ENCODE results near the gene MYZAP. TPM values are rescaled to one million over a fixed set of nuclear protein-coding genes. Genes with fewer than 3 reads are reported as not detected.
"Not testable (repeated sequence)": the region's sequence is repeated elsewhere in the genome, so short reads cannot be mapped to it uniquely, and the experiment has no call there.

MYZAP gene
- total RNA-seq, 1 experiment from 2014 or later: not detected

DNA sequence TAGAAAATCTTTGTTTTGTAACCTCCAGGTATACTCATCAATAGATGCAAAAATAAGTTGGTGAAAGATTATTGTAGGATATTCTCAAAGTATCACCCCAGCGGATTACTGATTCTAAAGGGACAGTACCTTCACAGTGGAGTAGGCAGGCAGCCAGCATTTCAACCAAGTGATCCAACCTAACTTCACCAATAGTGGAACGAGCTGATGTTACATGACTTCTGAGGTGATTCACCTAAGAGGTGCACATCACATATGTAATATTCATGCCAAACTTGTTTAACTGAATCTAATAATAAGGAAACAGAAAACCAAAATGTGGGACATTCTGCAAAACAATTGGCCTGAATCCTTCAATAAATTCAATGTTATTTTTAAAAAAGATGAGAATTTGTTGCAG lies 14.3 kb downstream of the MYZAP start:
- Histone ChIP-seq H3K27me3 (replicated peaks) (no peaks in the 10 kb centered on the region), H3K36me3 (no peaks in the 10 kb centered on the region), H3K27ac (no peak overlapping the region), H3K9me3 (replicated peaks) (no peaks in the 10 kb centered on the region), H3K4me1 (replicated peaks) (peaks cover 6% of the 10 kb centered on the region), H3K4me3 (no peak overlapping the region)
- DNase-seq (ENCODE audit: low read depth in 1 of 2, low spot score in 2 of 2): no peak

DNA sequence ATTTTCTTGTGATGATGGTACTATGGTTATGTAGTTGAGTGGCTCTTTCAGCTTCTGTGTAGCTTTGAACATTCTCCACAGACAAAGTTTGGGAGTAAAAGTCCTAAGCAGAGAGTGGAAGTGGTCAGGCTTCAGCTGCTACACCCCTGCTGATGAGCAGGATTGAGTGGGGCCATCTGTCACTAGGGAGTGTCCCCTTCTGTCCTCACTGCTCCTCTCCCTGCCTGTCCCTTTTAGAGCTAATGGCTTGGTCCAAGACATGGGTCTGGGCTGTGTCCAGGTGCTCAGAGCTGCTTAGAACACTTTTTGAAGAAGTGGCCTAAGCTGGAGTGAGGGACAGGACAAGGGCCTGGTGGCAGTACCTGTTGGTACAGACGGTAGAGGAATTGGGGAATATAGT lies 15.1 kb downstream of the MYZAP start:
- DNase-seq (ENCODE audit: low read depth in 1 of 2, low spot score in 2 of 2): no peak

DNA sequence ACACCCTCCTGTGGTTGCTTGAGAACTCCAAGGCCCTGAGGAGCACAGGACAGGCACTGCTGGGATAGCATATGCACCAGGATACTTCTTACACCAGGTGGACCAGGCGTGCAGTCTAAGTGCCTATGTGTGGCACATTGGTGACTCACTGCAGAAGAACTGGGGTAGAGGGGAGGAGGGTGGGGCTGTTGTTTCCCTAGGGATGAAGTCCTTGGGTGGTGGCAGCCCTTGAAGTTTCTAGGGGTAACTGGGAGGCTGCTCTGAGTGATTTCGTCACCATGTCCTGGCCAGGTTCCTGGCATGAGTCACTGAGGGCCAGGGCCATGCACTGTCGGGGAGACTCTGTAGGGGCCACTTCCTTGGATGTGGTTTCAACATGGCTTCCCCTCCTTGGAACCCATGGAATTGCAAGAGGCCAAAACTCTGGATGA lies 15.9 kb downstream of the MYZAP start:
- no peak overlapping the region for H3K27ac ChIP-seq
- H3K27me3 ChIP-seq (replicated peaks): no peaks in the 10 kb centered on the region
- peak; percentile 14 to 49 for DNase-seq (ENCODE audit: low read depth in 1 of 2, low spot score in 2 of 2)
- no peaks in the 10 kb centered on the region for H3K9me3 ChIP-seq (replicated peaks)
- no peaks in the 10 kb centered on the region for H3K36me3 ChIP-seq
- H3K4me3 ChIP-seq: no peak overlapping the region
- H3K4me1 ChIP-seq (replicated peaks): peaks cover 6% of the 10 kb centered on the region

More for the DNA sequence above, 15.1 kb downstream of the MYZAP start:
- Histone ChIP-seq H3K27me3 (replicated peaks) (no peaks in the 10 kb centered on the region), H3K27ac (no peak overlapping the region), H3K4me3 (no peak overlapping the region), H3K36me3 (no peaks in the 10 kb centered on the region), H3K9me3 (replicated peaks) (no peaks in the 10 kb centered on the region), H3K4me1 (replicated peaks) (peaks cover 6% of the 10 kb centered on the region)

DNA sequence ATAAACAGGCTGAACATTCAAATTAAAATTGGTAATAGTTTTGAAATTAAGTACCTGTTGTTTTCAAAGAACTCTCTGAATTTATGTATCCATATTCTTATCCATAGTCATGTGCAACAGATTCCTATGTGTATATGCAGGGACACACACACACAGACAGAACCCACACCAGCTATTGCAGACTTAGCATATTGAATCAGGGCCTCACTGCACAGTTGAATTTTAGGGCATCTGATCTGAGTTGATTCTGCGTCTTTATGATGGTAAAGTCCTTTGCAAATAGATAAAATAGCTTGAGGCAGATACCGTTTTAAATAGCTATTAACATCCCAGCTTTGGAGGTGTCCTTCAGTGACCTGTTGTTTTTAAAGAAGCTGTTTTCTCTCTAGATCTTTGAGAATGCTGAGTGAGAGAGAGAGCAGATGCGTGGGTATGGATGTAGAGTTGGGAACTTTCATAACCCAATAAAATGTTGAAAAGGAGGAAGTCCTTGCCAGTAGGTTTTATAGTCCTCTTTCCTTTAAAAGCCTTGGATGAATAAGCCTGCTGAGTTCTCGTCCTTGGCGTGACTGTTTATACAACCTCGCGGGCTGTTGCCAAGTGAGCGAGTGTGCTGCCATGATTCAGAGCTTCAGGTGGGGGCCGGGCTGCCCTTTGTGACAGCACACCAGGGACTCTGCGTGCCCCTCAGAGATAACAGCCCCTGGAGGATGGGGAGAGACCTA lies 18.3 kb downstream of the MYZAP start:
- Histone ChIP-seq H3K36me3 (no peaks in the 10 kb centered on the region), H3K4me1 (replicated peaks) (peaks cover 6% of the 10 kb centered on the region), H3K27me3 (replicated peaks) (no peaks in the 10 kb centered on the region), H3K9me3 (replicated peaks) (no peaks in the 10 kb centered on the region), H3K4me3 (no peak overlapping the region), H3K27ac (no peak overlapping the region)
- DNase-seq (ENCODE audit: low read depth in 1 of 2, low spot score in 2 of 2): peak in 1 of 2 experiments; percentile 47

DNA sequence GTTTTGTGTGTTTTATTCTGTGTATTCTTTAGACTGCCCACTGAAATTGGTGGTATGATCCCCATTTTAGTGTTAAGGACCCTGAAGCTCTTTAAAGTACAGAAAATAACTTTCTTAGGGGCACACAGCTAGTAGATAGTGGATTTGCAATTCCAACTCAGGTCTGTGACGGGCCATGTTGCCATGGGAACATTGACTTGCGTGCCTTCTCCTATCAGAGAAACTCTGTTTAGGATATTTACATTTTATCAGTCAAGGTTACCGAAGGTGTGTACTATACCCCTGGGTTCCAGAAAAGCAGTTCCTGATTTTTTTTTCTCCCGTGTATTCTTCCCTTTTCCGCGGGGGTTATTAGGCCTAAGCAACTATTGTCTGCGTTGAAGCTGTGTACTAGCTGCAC lies 19.4 kb downstream of the MYZAP start:
- H3K4me3 ChIP-seq: no peak overlapping the region

DNA sequence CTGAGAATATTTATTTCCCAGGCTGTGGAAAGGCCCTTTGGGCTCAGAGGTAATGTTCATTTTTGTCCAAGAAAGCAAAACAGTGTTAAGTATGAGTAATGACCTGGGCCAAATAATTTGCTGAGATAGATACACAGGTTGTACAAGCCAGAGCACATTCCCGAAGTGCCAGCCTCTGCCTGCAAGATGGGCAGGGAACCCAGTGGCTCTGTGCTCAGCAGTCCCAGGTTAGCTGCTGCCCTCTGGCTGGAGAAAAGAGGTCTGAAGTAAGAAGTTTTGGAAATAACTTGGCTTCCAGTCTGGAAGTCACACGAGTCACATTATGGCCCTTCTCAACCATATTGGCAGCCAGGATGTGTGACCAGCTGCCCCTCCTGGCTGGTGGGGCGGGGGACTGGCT lies 20.2 kb downstream of the MYZAP start:
- H3K36me3 ChIP-seq: no peaks in the 10 kb centered on the region
- H3K4me3 ChIP-seq: no peak overlapping the region
- no peaks in the 10 kb centered on the region for H3K27me3 ChIP-seq (replicated peaks)
- peaks cover 6% of the 10 kb centered on the region for H3K4me1 ChIP-seq (replicated peaks)
- H3K9me3 ChIP-seq (replicated peaks): no peaks in the 10 kb centered on the region
- no peak for DNase-seq (ENCODE audit: low read depth in 1 of 2, low spot score in 2 of 2)
- H3K27ac ChIP-seq: no peak overlapping the region

More for the DNA sequence above, 19.4 kb downstream of the MYZAP start:
- Histone ChIP-seq H3K36me3 (no peaks in the 10 kb centered on the region), H3K27me3 (replicated peaks) (no peaks in the 10 kb centered on the region), H3K4me1 (replicated peaks) (peaks cover 6% of the 10 kb centered on the region), H3K9me3 (replicated peaks) (no peaks in the 10 kb centered on the region), H3K27ac (no peak overlapping the region)
- DNase-seq (ENCODE audit: low read depth in 1 of 2, low spot score in 2 of 2): no peak

DNA sequence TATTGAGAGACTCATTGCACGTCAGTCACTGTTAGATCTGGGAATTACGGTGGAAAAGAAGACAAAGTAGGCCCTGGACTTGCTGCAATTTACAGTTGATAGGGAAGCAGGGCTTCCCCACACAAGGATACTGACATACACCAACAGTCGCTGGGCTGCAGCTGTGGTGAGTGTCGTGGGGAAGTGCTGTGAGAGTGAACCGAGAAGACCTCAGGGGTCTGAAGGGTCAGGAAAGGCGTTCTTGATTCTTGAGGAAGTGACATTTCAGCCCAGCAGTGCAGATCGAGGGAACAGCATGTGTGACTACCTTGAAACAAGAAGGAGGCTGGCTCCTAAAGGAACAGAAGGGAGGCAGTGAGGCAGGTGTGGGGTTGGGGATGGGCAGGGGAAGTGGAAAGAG lies 22.5 kb downstream of the MYZAP start:
- Histone ChIP-seq H3K4me1 (replicated peaks) (no peaks in the 10 kb centered on the region), H3K36me3 (no peaks in the 10 kb centered on the region), H3K4me3 (no peak overlapping the region), H3K27ac (no peak overlapping the region), H3K9me3 (replicated peaks) (no peaks in the 10 kb centered on the region), H3K27me3 (replicated peaks) (no peaks in the 10 kb centered on the region)
- no peak for DNase-seq (ENCODE audit: low read depth in 1 of 2, low spot score in 2 of 2)

DNA sequence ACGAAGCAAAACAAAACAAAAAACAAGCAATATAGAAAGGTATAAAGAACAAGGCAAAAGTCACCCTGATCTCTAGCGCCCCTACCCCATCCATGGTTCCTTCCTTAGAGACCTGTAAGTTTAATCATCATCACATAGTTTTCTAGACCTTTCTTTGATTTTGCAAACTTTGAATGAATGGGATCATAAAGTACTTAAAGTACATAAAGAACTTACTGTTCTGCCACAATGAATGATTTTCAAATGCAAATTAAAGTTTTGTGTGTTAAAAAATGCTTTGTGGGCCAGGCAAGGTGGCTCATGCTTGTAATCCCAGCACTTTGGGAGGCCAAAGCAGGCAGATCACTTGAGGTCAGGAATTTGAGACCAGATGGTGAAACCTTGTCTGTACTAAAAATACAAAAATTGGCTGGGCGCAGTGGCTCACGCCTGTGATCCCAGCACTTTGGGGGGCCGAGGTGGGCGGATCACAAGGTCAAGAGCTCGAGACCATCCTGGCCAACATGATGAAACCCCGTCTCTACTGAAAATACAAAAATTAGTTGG lies 24.3 kb downstream of the MYZAP start:
- not testable (repeated sequence) for H3K27me3 ChIP-seq (replicated peaks); DNase-seq (ENCODE audit: low read depth in 1 of 2, low spot score in 2 of 2); H3K4me3 ChIP-seq; H3K9me3 ChIP-seq (replicated peaks); H3K4me1 ChIP-seq (replicated peaks); H3K36me3 ChIP-seq; H3K27ac ChIP-seq

DNA sequence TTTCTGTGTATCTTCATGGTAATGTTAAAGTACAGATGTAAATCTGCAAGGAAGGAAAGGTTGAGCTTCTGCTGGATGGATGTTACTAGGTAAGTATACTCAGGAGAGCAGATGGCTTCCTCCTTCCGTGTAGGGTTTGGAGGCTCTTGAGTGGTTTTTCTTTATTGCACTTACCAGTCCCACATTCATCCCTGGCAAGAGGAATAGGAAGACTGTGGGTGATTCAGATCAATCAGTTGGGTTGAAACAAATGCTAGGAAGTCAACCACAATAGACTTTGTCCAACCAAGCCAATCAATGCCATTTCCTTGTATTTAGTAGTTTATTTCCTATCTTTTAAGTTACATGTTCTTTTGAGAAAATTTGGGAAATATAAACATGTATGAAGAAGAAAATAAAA lies 26.6 kb downstream of the MYZAP start:
- no peak for DNase-seq (ENCODE audit: low read depth in 1 of 2, low spot score in 2 of 2)
- Histone ChIP-seq H3K36me3 (no peaks in the 10 kb centered on the region), H3K9me3 (replicated peaks) (no peaks in the 10 kb centered on the region), H3K27ac (no peak overlapping the region), H3K4me1 (replicated peaks) (no peaks in the 10 kb centered on the region), H3K4me3 (no peak overlapping the region), H3K27me3 (replicated peaks) (peaks cover 3% of the 10 kb centered on the region; the same call in 1 of the 2 replicates)

DNA sequence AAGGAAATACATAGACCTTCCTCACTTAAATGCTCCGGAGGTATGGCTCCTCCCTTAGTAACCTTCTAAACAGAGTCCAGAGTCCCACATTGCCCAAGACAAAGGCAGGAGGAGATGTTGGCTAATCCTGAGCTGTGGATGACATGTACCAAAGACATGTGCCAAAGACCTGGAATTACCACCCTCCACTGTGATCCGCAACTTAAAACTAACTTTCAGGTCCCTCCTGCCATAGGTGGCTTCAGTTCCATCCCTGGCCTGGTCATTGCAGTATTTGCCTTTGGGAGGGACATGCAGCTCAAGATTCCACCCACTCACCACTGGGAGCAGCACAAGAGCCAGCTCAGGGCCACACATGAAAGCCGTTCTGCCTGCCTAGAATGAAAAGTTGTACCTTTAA lies 28.0 kb downstream of the MYZAP start:
- Histone ChIP-seq H3K27me3 (replicated peaks) (peaks cover 3% of the 10 kb centered on the region), H3K4me1 (replicated peaks) (no peaks in the 10 kb centered on the region), H3K4me3 (no peak overlapping the region), H3K9me3 (replicated peaks) (no peaks in the 10 kb centered on the region), H3K36me3 (no peaks in the 10 kb centered on the region), H3K27ac (no peak overlapping the region)
- no peak for DNase-seq (ENCODE audit: low read depth in 1 of 2, low spot score in 2 of 2)

DNA sequence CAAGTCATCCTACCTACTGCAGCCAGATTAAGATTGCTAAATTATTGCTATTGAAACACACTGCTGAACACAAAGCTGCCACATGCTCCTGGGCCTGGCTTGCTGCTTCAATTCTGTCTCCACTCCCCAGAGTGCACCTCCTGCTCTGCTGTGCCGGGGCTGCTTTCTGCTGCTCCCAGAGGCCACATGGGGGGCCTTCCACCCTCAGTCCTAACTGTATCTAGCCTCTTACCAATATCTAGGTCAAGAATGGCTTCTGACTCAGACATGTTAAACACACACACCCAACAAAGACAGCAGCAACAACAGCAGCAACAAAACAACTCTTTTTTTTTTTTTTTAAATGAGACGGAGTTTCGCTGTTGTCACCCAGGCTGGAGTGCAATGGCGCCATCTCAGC lies 33.0 kb downstream of the MYZAP start:
- Histone ChIP-seq H3K9me3 (replicated peaks) (no peaks in the 10 kb centered on the region), H3K27ac (no peak overlapping the region), H3K4me1 (replicated peaks) (no peaks in the 10 kb centered on the region), H3K36me3 (no peaks in the 10 kb centered on the region), H3K4me3 (no peak overlapping the region), H3K27me3 (replicated peaks) (peaks cover 3% of the 10 kb centered on the region)
- no peak for DNase-seq (ENCODE audit: low read depth in 1 of 2, low spot score in 2 of 2)

DNA sequence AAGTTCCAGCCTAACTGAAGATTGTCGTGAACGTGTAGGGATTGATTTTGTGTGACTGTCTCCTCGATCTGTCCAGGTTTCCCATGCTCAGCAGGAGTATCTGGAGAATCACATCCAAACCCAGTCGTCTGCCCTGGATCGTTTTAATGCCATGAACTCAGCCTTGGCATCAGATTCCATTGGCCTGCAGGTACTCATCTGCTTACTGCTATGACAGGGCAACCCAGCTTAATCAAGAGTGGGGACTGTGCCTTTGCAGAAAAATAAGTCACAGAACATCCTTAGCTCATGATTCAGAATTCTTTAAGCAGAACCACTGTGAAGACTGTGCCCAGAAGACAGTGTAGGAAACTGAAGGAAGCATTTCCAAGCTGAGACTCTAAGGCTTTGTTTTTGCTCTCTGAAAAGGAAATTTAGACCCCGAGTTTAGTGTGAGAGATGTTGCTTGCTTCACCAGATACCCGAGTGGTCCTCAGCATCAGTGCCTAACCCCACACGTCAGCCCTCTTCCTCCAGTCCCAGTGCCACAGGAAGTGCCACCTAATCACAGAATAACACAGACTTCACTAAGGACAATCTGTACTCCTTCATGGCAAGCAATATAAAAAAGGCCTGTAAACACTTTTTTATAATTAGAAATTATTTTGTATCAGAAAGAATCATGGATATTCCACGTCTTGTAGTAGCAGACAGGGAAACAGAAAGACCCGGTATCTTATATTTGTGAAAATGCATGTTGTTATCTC lies 34.2 kb downstream of the MYZAP start:
- H3K4me3 ChIP-seq: no peak overlapping the region
- H3K4me1 ChIP-seq (replicated peaks): no peaks in the 10 kb centered on the region
- no peaks in the 10 kb centered on the region for H3K9me3 ChIP-seq (replicated peaks)

DNA sequence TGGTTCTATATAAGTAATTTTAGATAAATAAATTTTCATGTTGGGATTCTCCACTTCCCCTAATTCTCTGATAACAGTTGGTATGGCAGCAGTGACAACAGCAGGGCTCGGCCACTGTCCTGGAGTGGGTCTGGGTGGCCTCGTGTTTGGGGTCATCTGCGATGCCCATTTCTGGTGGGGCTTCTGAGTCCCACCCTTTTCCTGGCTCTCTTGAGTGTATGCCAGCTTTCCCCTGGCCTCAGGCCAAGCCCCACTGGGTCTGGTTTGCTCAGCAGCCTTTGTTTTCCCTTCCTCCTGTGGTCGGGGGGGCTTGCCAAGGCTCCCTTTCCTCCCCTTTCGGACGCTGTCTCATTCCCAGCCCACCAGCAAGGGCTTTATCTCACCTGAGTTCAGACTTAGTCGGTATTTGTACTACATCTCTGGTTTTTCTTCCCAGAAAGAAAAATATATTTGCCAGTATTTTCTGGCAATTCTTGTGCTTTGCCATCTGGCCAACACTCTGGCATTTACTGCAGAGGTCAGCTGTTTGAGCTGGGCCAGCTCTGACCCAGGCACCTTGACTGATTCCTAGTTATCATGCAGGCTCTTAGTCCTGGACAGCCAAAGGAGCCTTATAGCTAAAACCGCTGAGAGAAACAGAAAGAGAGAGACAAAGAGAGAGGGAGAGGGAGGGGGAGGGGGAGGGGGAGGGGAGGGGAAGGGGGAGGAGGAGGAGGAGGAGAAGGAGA lies 35.2 kb downstream of the MYZAP start:
- Histone ChIP-seq H3K4me3 (no peak overlapping the region), H3K9me3 (replicated peaks) (no peaks in the 10 kb centered on the region), H3K27ac (no peak overlapping the region), H3K4me1 (replicated peaks) (no peaks in the 10 kb centered on the region), H3K27me3 (replicated peaks) (no peaks in the 10 kb centered on the region; the same call in none of the 2 replicates), H3K36me3 (no peaks in the 10 kb centered on the region)
- DNase-seq (ENCODE audit: low read depth in 1 of 2, low spot score in 2 of 2): no peak

More for the DNA sequence above, 34.2 kb downstream of the MYZAP start:
- Histone ChIP-seq H3K27ac (no peak overlapping the region), H3K36me3 (no peaks in the 10 kb centered on the region), H3K27me3 (replicated peaks) (no peaks in the 10 kb centered on the region; the same call in none of the 2 replicates)
- DNase-seq (ENCODE audit: low read depth in 1 of 2, low spot score in 2 of 2): no peak
